ENCODE results near the gene TIE1.

DNA sequence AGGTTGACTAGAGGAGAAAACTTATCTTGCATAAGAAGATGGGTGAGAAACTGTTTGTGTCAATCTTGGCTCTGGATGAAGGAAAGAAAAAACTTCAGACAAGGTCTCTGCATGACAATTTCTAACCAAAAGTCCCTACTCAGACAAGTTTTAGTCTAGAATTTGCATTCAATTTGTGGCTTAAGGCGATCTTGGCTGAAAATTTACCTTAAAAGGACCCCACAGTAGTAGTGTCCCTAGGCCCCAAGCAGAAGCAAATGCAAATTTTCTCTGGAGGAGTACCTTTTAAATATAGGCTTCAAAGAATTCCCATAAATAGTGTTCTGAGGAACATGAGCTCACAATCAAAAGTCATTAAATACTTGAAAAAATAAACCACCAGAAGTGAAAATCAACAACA lies 48.6 kb upstream of the TIE1 start:
- TF ChIP-seq, protein P1, sequence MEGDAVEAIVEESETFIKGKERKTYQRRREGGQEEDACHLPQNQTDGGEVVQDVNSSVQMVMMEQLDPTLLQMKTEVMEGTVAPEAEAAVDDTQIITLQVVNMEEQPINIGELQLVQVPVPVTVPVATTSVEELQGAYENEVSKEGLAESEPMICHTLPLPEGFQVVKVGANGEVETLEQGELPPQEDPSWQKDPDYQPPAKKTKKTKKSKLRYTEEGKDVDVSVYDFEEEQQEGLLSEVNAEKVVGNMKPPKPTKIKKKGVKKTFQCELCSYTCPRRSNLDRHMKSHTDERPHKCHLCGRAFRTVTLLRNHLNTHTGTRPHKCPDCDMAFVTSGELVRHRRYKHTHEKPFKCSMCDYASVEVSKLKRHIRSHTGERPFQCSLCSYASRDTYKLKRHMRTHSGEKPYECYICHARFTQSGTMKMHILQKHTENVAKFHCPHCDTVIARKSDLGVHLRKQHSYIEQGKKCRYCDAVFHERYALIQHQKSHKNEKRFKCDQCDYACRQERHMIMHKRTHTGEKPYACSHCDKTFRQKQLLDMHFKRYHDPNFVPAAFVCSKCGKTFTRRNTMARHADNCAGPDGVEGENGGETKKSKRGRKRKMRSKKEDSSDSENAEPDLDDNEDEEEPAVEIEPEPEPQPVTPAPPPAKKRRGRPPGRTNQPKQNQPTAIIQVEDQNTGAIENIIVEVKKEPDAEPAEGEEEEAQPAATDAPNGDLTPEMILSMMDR (IDR thresholded peaks at IDR 0.05; ENCODE audit: insufficient read depth, low read depth, low read length): no peak
- no peak for TF ChIP-seq EZH2 (IDR thresholded peaks at IDR 0.05; ENCODE audit: insufficient read depth, low read length)

Measured in astrocyte (in vitro differentiated cells and primary cell).